ENCODE data around the gene MISP.

DNA sequence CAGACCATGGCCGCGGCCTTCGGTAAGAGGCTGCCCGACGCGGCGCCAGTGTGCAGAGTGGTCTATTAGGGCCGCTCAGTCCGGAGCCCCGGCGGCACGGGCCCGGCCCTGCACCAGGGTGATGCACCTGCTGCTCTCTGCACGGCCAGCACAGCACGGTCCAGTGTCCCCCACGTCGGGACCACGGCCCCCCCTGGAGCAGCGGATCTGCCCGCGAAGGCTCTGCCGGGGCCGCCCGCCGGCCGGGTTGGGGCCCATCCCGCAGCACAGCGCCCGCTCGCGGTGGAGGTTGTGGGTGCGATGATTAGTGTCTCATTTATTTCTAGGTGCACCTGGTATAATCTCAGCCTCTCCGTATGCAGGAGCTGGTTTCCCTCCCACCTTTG lies 54.2 kb downstream of the MISP start:
- TF ChIP-seq, protein P1, sequence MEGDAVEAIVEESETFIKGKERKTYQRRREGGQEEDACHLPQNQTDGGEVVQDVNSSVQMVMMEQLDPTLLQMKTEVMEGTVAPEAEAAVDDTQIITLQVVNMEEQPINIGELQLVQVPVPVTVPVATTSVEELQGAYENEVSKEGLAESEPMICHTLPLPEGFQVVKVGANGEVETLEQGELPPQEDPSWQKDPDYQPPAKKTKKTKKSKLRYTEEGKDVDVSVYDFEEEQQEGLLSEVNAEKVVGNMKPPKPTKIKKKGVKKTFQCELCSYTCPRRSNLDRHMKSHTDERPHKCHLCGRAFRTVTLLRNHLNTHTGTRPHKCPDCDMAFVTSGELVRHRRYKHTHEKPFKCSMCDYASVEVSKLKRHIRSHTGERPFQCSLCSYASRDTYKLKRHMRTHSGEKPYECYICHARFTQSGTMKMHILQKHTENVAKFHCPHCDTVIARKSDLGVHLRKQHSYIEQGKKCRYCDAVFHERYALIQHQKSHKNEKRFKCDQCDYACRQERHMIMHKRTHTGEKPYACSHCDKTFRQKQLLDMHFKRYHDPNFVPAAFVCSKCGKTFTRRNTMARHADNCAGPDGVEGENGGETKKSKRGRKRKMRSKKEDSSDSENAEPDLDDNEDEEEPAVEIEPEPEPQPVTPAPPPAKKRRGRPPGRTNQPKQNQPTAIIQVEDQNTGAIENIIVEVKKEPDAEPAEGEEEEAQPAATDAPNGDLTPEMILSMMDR (IDR thresholded peaks at IDR 0.05) = no peak
- no peak for TF ChIP-seq TCF7L2 (IDR thresholded peaks at IDR 0.05; ENCODE audit: low read depth, low read length)
- TF ChIP-seq, protein P2, sequence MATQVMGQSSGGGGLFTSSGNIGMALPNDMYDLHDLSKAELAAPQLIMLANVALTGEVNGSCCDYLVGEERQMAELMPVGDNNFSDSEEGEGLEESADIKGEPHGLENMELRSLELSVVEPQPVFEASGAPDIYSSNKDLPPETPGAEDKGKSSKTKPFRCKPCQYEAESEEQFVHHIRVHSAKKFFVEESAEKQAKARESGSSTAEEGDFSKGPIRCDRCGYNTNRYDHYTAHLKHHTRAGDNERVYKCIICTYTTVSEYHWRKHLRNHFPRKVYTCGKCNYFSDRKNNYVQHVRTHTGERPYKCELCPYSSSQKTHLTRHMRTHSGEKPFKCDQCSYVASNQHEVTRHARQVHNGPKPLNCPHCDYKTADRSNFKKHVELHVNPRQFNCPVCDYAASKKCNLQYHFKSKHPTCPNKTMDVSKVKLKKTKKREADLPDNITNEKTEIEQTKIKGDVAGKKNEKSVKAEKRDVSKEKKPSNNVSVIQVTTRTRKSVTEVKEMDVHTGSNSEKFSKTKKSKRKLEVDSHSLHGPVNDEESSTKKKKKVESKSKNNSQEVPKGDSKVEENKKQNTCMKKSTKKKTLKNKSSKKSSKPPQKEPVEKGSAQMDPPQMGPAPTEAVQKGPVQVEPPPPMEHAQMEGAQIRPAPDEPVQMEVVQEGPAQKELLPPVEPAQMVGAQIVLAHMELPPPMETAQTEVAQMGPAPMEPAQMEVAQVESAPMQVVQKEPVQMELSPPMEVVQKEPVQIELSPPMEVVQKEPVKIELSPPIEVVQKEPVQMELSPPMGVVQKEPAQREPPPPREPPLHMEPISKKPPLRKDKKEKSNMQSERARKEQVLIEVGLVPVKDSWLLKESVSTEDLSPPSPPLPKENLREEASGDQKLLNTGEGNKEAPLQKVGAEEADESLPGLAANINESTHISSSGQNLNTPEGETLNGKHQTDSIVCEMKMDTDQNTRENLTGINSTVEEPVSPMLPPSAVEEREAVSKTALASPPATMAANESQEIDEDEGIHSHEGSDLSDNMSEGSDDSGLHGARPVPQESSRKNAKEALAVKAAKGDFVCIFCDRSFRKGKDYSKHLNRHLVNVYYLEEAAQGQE (IDR thresholded peaks at IDR 0.05; ENCODE audit: insufficient read depth in 1 of 2, low read depth in 2 of 2, low read length in 1 of 2) = no peak

Data from Panc1 (cell line).